ENCODE data around the gene JPH4. TPM values are rescaled to one million over a fixed set of nuclear protein-coding genes. Genes with fewer than 3 reads are reported as not detected.

The JPH4 gene
- total RNA-seq, 1 experiment from 2014 or later = not detected

- Mint-ChIP-seq H3K27ac (ENCODE audit: unreplicated experiment) (no peak overlapping the region), H3K4me3 (ENCODE audit: unreplicated experiment) (no peak overlapping the region), H3K27me3 (ENCODE audit: insufficient read depth, unreplicated experiment) (no peaks in the 10 kb centered on the region), H3K9me3 (ENCODE audit: unreplicated experiment) (no peaks in the 10 kb centered on the region), H3K36me3 (ENCODE audit: insufficient read depth, unreplicated experiment) (no peaks in the 10 kb centered on the region), H3K4me1 (ENCODE audit: low read depth, unreplicated experiment) (peaks cover 18% of the 10 kb centered on the region)
- intact Hi-C loops (cut with micrococcal nuclease; ENCODE audit: unreplicated experiment) = no loop called here
- H3K36me3 ChIP-seq (ENCODE audit: control insufficient read depth, insufficient read depth, low read length) = no peaks in the 10 kb centered on the region; the same call in 1 of the 2 replicates
- ChIA-PET CTCF (no interaction called here), POLR2A (no interaction called here)
- TF ChIP-seq CTCF (IDR thresholded peaks at IDR 0.05; ENCODE audit: insufficient read depth in 1 of 2, low read depth in 1 of 2, low read length in 1 of 2, severe bottlenecking in 1 of 2, unreplicated experiment in 1 of 2) = no peak
- no peaks in the 10 kb centered on the region for H3K4me1 ChIP-seq
- H3K27me3 ChIP-seq (replicated peaks; ENCODE audit: control insufficient read depth, insufficient read depth, low read length) = no peaks in the 10 kb centered on the region
- no peak for DNase-seq
- BruUV-seq (replicated peaks) = no TSS peak
- no peaks in the 10 kb centered on the region for H3K9me3 ChIP-seq
- no peak overlapping the region for H3K4me3 ChIP-seq (ENCODE audit: low read depth, low read length)
These were observed 32.0 kb downstream of the JPH4 start for GRCh38 chr14:23546450-23547035.

GRCh38 chr14:23545740-23546365 is 32.7 kb downstream of the JPH4 start:
- POLR2A ChIA-PET = no interaction called here
- BruUV-seq (replicated peaks) = no TSS peak
- H3K9me3 ChIP-seq = no peaks in the 10 kb centered on the region
- CTCF ChIA-PET = no interaction called here
- Mint-ChIP-seq H3K9me3 (ENCODE audit: unreplicated experiment) (no peaks in the 10 kb centered on the region), H3K4me3 (ENCODE audit: unreplicated experiment) (no peak overlapping the region), H3K4me1 (ENCODE audit: low read depth, unreplicated experiment) (peaks cover 19% of the 10 kb centered on the region), H3K36me3 (ENCODE audit: insufficient read depth, unreplicated experiment) (no peaks in the 10 kb centered on the region), H3K27me3 (ENCODE audit: insufficient read depth, unreplicated experiment) (no peaks in the 10 kb centered on the region), H3K27ac (ENCODE audit: unreplicated experiment) (no peak overlapping the region)
- H3K27me3 ChIP-seq (replicated peaks; ENCODE audit: control insufficient read depth, insufficient read depth, low read length) = no peaks in the 10 kb centered on the region
- H3K4me1 ChIP-seq = no peaks in the 10 kb centered on the region
- no peak for DNase-seq
- no peak for TF ChIP-seq CTCF (IDR thresholded peaks at IDR 0.05; ENCODE audit: insufficient read depth in 1 of 2, low read depth in 1 of 2, low read length in 1 of 2, severe bottlenecking in 1 of 2, unreplicated experiment in 1 of 2)
- intact Hi-C loops (cut with micrococcal nuclease; ENCODE audit: unreplicated experiment) = no loop called here
- H3K36me3 ChIP-seq (ENCODE audit: control insufficient read depth, insufficient read depth, low read length) = no peaks in the 10 kb centered on the region; the same call in 1 of the 2 replicates
- no peak overlapping the region for H3K4me3 ChIP-seq (ENCODE audit: low read depth, low read length)

- TF ChIP-seq CTCF (IDR thresholded peaks at IDR 0.05; ENCODE audit: insufficient read depth in 1 of 2, low read depth in 1 of 2, low read length in 1 of 2, severe bottlenecking in 1 of 2, unreplicated experiment in 1 of 2) = no peak
- Histone ChIP-seq H3K4me3 (ENCODE audit: low read depth, low read length) (no peak overlapping the region), H3K9me3 (no peaks in the 10 kb centered on the region), H3K27me3 (replicated peaks; ENCODE audit: control insufficient read depth, insufficient read depth, low read length) (no peaks in the 10 kb centered on the region), H3K4me1 (no peaks in the 10 kb centered on the region), H3K36me3 (ENCODE audit: control insufficient read depth, insufficient read depth, low read length) (no peaks in the 10 kb centered on the region; the same call in 1 of the 2 replicates)
- Mint-ChIP-seq H3K9me3 (ENCODE audit: unreplicated experiment) (no peaks in the 10 kb centered on the region), H3K36me3 (ENCODE audit: insufficient read depth, unreplicated experiment) (no peaks in the 10 kb centered on the region), H3K27me3 (ENCODE audit: insufficient read depth, unreplicated experiment) (no peaks in the 10 kb centered on the region), H3K4me3 (ENCODE audit: unreplicated experiment) (no peak overlapping the region), H3K4me1 (ENCODE audit: low read depth, unreplicated experiment) (peaks cover 19% of the 10 kb centered on the region), H3K27ac (ENCODE audit: unreplicated experiment) (peak overlapping the region; percentile 33)
- CTCF ChIA-PET = no interaction called here
- no peak for DNase-seq
- intact Hi-C loops (cut with micrococcal nuclease; ENCODE audit: unreplicated experiment) = no loop called here
- BruUV-seq (replicated peaks) = no TSS peak
- POLR2A ChIA-PET = no interaction called here
These were observed 33.8 kb downstream of the JPH4 start for GRCh38 chr14:23544511-23545447.

Measured in Caco-2 (cell line).